G401 (cell line): Measurements from ENCODE around the gene AFTPH. TPM values are rescaled to one million over a fixed set of nuclear protein-coding genes. Genes with fewer than 3 reads are reported as not detected.

Experiments used
- DNase-seq: peaks from one replicate; pipeline ENCODE4 v3.0.0-alpha.2; 2015; ENCODE audit warnings: low spot score
- in situ Hi-C: cut with HindIII; loops from 2 replicates; pipeline ENCODE4 v1.10.0; 2016; ENCODE audit warnings: low sequenced_read_pairs, mixed read lengths
- total RNA-seq: library from RNA; depleted of rRNA; stranded (reverse); fragments of >200 nt; shearing (Covaris generic); gene quantifications from 2 replicates; pipeline ENCODE4 v1.2.3, GENCODE V29; 2014; rRNA removed

Gene AFTPH
- total RNA-seq, 1 experiment from 2014 or later = 15.8 TPM

DNA sequence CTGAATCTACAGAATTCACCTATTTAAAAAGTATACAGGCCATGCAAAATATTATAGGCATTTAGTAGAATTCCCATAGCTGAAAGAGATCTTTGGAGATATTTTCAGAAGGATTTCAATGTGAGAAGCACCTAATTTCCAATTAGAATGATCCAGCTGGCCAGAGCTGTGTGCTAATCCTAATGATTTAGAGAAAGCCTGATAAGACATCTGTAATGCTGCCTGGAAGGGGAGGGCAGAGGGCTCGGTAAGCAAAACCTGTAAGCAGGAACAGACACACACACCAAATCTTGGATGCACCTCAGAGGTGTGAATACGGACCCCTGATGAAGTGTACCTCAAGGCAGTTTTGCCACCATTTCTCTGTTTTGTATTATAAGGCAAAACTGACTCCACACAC is 115.6 kb downstream of the AFTPH start:
- no peak for DNase-seq

DNA sequence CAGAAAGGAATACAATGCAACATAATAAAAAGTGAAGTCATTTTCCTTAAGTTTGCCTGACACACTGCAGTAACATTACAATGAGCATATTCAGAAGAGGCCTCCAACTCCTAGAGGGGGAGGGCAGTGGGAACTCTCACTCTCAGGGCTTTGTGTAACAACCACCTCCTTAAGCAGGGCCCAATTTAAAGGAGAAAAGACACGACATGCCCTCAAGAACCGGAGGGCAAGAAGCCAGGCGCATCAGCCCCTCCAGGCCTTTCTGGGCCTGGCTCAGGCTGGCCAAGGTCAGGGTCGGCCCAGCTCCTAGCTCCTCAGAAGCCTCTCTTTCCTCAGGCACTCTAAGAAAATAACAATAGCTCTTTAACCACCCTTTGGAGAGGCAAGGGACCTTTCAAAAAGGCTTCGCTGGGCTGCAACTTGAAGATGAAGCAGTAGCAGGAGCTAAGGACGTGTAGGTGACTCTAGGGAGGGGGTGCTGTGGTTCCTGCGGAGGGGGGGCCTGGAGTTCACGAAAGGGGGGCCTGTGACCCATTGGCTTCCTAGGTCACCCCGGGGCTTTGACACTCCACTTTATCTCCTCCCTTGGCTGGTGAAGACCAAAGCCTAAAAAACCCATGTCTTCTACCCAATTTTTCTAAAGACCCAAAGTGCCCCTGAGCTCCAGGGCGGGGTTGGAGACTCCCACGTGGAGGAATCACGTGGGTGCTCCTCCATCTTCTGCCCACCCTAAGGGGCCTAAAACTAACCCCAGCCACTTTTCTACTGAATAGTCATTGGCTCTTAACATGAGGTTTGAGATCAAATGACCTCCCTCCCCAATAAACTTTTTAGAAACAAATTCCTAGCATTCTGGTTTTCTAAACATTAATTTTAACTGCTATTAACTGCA is 116.3 kb downstream of the AFTPH start:
- in situ Hi-C loops = no loop called here
- no peak for DNase-seq

More for the DNA sequence above, 115.6 kb downstream of the AFTPH start:
- in situ Hi-C loops = no loop called here

DNA sequence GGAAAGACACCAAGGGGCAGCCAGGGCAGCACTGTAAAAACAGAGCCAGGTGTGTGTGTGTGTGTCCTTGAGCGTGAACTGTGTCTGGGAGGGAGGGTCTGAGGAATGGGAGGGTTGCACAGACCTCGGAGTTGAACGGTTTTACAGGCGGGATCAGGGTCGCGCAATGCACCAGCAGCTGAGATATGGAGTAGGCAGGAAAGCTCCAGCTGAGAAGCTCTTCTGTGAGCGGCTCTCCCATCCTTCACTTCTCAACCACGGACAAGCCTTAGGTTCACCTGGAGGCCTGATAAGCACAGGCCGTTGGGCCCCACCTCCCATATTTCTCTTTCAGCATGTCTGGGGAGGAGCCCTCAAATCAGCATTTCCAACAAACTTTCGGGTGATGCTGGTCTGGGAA is 117.5 kb downstream of the AFTPH start:
- no peak for DNase-seq
- in situ Hi-C loops = no loop called here

Other genes with a start within 250 kb of the AFTPH start
- 11.6 and 26.8 TPM in 2 replicates for gene LGALSL, start 70.2 kb upstream of the AFTPH start, total RNA-seq
- gene SERTAD2, start 129.6 kb downstream of the AFTPH start, total RNA-seq = 19.3 and 28.9 TPM in 2 replicates